Superior temporal gyrus (tissue), 1 donor: ENCODE results near the gene SPDYC.

Experiments
- DNase-seq: peaks from one replicate; pipeline ENCODE4 v3.0.0-alpha.2; 2016; ENCODE audit errors: extremely low spot score

The SPDYC gene

DNA sequence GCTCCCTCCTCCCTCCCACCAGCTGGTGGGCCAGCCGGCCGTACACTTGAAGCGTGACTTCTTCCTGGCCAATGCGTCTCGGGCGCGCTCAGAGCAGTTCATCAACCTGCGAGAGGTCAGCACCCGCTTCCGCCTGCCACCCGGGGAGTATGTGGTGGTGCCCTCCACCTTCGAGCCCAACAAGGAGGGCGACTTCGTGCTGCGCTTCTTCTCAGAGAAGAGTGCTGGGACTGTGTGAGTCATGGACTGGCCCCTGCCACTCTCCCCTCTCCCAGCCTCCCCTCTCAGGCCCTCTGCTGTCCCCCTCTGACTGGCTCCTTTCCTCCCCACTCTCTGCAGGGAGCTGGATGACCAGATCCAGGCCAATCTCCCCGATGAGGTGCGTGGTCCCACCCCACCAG is 36.4 kb downstream of the SPDYC start:
- DNase-seq = no peak

- DNase-seq = no peak
Observed at GRCh38 chr11:65206901-65207300, 36.9 kb downstream of the SPDYC start.

- no peak for DNase-seq
Observed at GRCh38 chr11:65207918-65208784, 38.1 kb downstream of the SPDYC start.

- DNase-seq = no peak
Observed at GRCh38 chr11:65208785-65209710, 39.0 kb downstream of the SPDYC start.

- no peak for DNase-seq
Observed at GRCh38 chr11:65209711-65210360, 39.8 kb downstream of the SPDYC start.

- DNase-seq = no peak
Observed at GRCh38 chr11:65210361-65210731, 40.3 kb downstream of the SPDYC start.

DNA sequence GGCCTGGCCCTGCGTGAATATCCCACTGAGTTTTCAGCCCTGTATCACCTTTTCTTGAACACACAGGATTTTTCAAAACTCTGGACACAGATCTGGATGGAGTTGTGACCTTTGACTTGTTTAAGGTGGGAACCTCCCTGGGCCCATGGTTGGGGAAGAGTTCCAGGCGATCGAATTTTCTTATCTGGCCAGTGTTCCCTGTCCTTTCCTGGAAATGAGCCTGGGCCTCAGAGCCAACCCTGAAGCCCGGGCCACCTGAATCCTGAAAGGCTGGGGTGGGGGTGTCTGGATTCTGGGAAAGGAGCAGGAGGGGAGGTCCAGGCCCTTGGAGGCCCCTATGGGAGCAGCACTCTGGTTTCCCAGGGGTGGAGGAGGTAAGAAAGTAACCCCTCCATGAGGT is 40.7 kb downstream of the SPDYC start:
- DNase-seq = no peak

DNA sequence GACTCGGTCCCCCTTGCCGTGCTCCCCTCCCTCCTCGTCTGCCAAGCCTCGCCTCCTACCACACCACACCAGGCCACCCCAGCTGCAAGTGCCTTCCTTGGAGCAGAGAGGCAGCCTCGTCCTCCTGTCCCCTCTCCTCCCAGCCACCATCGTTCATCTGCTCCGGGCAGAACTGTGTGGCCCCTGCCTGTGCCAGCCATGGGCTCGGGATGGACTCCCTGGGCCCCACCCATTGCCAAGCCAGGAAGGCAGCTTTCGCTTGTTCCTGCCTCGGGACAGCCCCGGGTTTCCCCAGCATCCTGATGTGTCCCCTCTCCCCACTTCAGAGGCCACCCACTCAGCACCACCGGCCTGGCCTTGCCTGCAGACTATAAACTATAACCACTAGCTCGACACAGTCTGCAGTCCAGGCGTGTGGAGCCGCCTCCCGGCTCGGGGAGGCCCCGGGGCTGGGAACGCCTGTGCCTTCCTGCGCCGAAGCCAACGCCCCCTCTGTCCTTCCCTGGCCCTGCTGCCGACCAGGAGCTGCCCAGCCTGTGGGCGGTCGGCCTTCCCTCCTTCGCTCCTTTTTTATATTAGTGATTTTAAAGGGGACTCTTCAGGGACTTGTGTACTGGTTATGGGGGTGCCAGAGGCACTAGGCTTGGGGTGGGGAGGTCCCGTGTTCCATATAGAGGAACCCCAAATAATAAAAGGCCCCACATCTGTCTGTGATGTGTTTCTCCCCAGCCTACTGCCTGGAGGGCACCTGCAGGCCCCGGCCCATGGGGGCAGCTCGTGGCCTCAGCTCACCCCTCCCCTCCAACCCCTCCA is 41.5 kb downstream of the SPDYC start:
- DNase-seq = no peak

DNA sequence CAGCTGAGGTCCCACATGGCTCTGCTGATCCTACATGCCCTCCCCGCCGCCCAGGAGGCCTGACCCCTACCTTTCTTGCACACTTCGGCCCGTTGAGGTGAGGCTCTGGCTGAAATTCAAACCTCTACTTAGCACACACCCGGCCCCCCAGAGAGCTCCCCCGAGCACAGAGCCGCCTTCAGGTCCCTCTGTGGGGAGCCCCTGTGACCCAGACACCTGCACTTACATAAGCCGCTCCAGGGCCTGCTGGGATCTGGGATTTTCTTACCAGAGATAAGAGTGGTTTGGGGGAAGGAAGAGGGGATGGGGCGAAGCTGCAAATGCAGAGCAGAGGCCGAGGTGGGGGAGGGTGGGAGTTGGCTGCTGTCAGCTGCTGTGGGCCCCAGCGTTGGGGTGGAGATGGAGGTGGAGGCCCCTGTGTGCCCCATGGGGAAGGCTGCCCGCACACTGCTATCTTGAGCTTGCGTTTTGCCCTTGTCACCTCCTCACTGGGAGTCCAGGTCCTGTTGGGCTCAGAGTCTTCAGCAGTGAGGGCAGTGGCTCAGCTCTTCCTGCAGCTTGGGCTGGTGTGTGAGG is 42.3 kb downstream of the SPDYC start:
- DNase-seq = no peak

DNA sequence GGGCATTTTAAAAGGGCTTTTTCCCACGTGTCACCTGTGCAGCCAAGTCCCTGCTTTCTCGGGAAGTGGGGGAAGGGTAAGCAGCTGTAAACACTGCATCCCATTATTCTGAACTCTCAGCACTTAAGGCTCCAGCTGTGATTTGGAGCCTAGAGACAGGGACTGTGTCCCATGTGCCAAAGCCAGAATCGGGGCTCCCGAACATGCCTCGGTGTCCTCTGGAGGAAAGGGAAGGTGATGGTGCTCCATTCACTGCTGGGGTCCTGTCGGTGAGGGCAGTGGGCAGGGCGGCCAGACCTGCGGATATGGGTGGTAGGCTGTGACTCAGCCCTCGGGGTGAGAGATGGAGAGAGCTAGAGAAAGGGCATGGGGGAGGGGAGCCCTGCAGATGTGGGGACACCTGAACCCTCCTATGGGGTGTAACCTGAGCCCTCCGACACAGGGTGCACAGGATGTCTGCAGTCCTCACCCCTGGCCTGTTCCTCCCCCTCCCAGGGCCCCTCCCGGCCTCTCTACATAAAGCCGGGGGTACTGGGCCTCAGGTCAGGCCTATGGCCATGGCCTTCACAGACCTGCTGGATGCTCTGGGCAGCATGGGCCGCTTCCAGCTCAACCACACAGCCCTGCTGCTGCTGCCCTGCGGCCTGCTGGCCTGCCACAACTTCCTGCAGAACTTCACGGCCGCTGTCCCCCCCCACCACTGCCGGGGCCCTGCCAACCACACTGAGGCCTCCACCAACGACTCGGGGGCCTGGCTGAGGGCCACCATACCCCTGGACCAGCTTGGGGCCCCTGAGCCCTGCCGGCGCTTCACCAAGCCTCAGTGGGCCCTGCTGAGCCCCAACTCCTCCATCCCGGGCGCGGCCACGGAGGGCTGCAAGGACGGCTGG is 43.5 kb downstream of the SPDYC start:
- no peak for DNase-seq

- DNase-seq = no peak
Observed at GRCh38 chr11:65214212-65214845, 44.3 kb downstream of the SPDYC start.

- DNase-seq = no peak
Observed at GRCh38 chr11:65215441-65216076, 45.5 kb downstream of the SPDYC start.

DNA sequence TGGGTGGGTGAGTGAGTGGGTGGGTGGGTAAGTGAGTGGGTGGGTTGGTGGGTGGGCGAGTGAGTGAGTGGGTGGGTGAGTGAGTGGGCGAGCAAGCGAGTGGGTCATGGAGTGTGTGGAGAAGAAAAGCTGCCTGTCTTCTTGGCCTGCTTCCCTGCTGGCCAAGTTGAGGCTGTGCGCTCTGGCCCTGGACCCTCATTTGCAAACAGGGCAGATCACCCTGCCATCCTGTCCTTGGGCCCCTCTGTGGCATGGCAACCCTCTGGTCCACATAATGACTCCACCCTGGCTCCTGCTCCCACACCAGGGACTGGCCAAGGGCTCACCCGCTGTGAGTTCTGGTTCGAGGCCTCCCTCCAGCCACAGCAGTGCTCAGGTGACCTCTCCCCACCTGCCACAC is 46.8 kb downstream of the SPDYC start:
- DNase-seq = no peak

DNA sequence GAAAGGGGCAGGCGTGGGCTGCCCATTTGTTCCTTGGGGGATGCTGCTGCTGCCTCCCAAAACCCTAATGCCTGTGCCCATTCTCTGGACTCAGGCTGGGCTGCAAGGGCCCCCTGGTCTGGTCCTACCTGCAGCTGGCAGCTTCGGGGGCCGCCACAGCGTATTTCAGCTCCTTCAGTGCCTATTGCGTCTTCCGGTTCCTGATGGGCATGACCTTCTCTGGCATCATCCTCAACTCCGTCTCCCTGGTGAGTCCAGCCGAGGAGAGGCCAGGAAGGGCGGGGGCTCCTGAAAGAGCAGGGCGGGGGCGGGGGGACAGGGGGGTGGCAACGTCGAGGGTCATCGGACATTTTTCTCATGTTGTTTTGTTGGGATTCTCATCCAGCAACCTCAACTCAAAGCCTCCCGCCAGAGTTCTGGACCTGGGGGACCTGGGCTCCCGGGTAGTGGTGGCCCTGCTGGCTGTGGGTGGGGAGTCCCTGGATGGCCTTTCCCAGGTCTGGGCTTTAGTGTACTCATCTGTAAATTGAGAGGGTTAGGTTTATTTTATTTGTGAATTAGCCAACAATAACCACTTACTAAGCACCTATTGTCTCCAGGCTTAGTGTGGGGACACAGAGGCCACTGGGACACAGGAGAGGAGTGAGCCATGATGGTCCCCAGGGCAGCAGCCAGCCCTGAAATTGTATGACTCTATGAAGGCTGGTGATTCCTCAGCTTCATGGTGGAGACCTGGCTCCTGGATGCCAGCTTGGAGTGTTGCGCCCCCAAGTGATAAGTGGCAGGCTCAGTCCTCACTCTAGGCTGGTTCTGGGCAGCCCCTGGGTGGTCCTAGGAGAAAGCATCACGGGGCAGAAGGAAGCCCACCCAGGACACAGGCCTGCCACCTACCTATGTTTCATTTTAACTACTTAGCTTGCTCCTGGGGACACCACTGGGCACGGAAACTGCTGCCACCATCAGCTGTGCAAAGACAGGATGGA is 47.7 kb downstream of the SPDYC start:
- no peak for DNase-seq

DNA sequence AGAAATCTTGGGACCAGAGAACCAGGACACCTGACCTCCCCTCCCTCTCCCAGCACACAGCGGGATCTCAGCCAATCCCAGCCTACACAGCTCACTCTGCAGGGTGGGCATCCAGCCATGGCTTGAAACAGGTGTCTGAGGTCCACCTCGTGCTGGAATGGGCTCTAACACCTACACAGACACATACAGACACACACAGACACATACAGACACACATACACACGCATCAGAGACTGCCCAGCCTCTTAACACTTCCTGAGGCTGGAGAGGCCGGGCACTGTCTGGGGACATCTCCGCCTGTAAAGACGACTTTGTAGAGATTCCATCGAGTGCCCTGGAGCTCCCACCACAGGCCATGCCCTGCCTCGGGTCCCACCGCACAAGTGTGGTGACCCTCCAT is 48.4 kb downstream of the SPDYC start:
- DNase-seq = no peak

DNA sequence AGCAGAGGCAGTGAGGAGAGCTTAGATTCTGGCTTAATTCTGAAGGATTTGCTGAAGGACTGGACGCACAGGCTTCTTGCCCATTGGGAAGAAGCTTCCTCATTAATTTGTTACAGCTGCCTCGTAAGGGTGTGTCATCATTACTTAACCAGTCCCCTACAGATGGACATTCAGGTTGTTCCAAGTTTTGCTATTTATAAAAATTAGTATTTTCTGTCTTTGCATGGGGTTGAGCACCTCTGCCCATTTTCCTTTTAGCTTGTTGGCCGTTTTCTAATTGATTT is 49.8 kb downstream of the SPDYC start:
- DNase-seq = no peak

- DNase-seq = no peak
Observed at GRCh38 chr11:65221026-65221425, 51.0 kb downstream of the SPDYC start.
